UCSD-AML1 (cell line): Measurements from ENCODE around the gene EIF4B.

Source experiments
- DNase-seq: peaks from one replicate; lab custom pipeline; 2025; ENCODE audit not compliant: unreplicated experiment; lab: John Stamatoyannopoulos, UW

The EIF4B gene

DNA sequence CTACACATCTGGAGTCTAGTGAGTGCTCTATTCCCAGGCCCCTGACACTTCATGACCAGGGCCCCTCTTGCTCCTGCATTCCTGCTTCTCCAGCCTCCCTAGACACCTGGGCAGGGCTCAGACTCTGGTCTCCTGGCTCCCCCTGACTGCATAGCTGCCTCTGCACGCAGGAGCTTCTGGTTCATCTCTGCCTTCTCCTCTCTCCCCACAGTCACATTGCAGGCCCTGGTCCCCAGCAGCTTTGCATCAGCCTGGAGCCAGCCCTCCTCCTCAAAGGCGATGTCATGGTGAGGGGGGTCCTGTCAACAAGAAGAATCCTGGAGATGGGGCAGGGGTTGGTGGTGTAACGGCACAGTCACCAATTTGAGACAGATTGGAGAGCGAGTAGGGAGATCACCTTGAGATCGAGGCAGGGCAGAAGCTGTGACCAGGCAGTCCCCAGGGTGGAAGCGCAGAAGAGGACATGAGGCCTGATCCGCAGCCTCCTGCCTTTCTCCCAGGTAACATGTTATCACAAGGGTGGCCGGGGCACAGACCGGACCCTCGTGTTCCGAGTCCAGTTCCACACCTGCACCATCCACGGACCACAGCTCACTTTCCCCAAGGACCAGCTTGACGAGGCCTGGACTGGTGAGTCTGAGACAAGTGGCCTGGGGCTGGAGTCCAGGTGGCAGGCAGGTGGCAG is 51.7 kb downstream of the EIF4B start:
- no peak for DNase-seq

DNA sequence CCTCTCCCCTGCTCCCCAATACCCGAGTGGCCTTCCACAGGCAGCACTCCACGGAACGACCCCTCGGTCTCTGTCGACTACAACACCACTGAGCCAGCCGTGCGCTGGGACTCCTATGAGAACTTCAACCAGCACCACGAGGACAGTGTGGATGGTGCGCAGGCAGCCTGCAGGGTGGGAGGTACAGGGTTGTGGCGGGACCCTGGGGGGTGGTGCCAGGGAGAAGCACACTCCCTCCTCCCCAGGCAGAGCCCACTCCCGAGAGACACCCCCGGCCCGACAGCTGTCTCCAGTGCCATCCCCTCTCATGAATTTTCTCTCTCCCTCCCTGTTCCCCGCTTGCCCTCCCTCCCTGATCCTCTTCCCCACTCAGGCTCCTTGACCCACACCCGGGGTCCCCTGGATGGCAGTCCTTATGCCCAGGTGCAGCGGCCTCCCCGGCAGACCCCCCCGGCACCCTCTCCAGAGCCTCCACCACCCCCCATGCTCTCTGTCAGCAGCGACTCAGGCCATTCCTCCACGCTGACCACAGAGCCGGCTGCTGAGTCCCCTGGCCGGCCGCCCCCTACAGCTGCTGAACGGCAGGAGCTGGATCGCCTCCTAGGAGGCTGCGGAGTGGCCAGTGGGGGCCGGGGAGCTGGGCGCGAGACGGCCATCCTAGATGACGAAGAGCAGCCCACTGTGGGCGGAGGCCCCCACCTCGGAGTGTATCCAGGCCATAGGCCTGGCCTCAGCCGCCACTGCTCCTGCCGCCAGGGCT is 52.6 kb downstream of the EIF4B start:
- DNase-seq = no peak

DNA sequence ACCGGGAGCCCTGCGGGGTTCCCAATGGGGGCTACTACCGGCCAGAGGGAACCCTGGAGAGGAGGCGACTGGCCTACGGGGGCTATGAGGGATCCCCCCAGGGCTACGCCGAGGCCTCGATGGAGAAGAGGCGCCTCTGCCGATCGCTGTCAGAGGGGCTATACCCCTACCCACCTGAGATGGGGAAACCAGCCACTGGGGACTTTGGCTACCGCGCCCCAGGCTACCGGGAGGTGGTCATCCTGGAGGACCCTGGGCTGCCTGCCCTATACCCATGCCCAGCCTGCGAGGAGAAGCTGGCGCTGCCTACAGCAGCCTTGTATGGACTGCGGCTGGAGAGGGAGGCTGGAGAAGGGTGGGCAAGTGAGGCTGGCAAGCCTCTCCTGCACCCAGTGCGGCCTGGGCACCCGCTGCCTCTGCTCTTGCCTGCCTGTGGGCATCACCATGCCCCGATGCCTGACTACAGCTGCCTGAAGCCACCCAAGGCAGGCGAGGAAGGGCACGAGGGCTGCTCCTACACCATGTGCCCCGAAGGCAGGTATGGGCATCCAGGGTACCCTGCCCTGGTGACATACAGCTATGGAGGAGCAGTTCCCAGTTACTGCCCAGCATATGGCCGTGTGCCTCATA is 53.3 kb downstream of the EIF4B start:
- DNase-seq = no peak

DNA sequence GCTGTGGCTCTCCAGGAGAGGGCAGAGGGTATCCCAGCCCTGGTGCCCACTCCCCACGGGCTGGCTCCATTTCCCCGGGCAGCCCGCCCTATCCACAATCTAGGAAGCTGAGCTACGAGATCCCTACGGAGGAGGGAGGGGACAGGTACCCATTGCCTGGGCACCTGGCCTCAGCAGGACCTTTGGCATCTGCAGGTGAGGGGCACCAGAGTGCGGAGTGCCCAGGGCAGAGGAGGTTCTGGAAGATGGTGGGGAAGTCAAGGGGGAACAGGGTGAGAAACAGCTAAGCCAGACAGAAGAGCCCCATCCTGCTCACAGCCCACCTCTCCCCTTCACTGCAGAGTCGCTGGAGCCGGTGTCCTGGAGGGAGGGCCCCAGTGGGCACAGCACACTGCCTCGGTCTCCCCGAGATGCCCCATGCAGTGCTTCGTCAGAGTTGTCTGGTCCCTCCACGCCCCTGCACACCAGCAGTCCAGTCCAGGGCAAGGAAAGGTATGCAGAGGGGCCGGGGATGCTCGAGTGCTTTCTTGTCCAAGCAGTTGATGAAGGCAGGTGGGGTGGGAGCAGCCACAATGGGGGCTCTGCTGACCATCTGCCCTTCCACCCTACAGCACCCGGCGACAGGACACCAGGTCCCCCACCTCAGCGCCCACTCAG is 53.9 kb downstream of the EIF4B start:
- DNase-seq = no peak

DNA sequence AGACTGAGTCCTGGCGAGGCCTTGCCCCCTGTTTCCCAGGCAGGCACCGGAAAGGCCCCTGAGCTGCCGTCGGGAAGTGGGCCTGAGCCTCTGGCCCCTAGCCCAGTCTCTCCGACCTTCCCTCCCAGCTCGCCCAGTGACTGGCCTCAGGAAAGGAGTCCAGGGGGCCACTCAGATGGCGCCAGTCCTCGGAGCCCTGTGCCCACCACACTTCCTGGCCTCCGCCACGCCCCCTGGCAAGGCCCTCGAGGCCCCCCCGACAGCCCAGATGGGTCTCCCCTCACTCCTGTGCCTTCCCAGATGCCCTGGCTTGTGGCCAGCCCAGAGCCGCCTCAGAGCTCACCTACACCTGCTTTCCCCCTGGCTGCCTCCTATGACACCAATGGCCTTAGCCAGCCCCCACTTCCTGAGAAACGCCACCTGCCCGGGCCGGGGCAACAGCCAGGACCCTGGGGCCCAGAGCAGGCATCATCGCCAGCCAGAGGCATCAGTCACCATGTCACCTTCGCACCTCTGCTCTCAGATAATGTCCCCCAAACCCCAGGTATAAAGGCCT is 54.5 kb downstream of the EIF4B start:
- no peak for DNase-seq

DNA sequence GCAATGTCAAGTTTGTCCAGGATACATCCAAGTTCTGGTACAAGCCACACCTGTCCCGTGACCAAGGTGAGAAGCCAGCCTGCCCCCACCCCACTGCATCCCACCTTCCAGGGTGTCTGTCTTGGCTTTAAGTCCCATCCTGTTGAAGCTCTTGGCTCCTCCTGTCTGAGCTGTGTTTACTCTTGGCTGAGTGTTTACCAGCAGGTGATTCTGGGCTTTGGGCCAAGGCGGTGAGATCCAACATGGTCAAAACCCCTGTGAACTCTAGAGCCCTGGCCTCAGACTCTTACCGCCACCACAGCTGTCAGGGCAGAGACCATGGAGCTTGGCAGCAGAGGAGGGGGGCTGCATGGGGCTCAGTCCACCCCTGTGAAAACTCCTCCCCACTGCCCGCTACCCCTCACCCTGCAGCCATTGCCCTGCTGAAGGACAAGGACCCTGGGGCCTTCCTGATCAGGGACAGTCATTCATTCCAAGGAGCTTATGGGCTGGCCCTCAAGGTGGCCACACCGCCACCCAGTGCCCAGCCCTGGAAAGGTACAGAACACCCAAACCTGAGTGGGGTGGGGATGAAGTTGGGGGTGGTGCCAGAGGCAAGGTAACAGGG is 55.3 kb downstream of the EIF4B start:
- DNase-seq = no peak

DNA sequence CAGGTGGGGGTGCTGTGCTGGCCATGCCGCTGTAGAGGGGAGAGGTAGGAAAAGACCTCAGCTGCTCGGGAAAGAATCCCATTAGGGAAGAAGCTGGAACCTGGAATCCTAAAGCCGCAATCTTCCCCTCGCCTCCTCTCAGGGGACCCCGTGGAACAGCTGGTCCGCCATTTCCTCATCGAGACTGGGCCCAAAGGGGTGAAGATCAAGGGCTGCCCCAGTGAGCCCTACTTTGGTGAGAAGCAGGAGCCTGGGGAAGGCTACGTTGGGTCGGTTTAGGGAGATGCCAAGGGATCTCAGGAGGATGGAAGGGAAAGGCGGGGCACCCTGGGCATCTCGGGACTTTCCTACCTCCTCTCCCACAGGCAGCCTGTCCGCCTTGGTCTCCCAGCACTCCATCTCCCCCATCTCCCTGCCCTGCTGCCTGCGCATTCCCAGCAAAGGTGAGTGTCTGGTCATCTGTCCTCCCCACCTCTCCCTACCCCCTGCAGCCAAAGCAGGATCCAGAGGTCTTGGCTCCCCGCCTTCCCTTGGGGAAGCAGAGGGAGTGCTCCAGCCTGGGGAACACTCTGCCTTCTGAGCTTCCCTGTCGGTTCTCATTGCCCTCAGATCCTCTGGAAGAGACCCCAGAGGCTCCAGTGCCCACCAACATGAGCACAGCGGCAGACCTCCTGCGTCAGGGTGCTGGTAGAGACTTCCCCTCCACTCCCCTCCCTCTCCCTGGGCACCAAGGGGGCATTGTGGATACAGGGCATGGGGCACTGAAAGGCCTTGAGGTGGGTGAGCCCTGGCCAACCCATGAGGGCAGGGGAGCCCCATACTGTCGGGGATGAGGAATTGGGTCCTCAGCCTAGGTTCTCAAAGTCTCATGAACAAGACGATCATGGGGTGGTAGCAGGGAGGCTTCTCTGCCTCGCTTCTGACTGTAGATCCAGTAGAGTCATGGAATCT is 56.0 kb downstream of the EIF4B start:
- no peak for DNase-seq

DNA sequence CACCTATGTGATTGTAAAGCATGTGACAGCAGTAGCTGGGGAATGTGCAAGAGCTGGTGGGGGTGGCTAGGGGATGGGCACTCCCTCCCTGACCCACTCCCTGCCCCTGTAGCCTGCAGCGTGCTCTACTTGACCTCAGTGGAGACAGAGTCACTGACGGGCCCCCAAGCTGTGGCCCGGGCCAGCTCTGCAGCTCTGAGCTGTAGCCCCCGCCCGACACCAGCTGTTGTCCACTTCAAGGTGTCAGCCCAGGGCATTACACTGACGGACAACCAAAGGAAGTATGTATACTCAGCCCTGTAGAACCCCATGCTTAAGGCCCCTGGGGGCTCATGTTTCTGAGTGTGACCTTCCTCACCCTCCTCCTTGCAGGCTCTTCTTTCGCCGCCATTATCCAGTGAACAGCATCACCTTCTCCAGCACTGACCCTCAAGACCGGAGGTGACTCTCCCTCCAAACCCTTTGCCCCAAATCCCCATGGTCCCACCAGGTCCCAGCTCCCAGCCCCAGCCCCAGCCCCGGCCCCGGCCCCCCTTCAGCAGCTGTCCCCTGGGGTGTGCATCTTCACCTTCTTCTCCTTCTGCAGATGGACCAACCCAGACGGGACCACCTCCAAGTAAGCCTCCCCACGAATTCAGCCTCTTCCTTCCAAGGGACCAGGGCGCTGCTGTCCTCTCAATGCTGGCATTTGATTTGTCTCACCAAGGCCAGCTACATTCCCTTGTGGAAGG is 56.9 kb downstream of the EIF4B start:
- DNase-seq = no peak

DNA sequence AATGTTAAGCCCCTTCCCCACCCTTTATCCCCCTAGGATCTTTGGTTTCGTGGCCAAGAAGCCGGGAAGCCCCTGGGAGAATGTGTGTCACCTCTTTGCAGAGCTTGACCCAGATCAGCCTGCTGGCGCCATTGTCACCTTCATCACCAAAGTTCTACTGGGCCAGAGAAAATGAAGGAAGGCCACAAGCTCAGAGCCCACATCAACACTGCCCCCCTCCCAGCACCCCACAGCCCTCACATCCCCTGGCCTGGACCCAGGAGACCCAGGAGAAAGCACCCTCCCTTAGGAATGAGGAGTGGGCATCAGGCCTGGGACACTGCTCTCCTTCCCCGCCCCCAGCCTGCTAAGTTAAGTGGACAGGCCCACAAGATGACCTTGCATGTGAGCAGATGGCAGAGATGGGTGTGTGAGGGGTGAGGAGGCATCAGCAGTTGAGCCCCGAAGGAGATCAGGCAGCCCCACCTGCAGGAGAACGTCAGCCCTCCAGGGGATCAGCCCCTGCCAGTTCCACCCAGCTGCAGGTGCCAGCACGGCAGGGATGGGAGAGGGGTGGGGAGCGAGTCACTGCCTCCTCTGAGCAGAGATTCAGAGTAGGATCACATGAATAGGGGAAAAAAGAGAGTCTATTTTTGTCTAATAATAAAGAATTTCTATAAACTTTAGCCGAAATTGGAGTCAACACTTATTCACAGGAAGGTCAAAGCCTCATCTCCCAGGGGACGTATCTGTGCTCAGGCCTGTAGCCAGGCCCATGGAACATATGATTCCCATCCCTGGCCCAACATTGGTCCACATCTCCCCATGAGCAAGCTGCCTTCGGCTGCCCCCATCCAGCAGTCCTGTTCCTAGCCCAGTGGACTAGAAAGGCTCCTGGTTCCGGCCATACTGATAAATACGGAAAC is 57.7 kb downstream of the EIF4B start:
- no peak for DNase-seq

DNA sequence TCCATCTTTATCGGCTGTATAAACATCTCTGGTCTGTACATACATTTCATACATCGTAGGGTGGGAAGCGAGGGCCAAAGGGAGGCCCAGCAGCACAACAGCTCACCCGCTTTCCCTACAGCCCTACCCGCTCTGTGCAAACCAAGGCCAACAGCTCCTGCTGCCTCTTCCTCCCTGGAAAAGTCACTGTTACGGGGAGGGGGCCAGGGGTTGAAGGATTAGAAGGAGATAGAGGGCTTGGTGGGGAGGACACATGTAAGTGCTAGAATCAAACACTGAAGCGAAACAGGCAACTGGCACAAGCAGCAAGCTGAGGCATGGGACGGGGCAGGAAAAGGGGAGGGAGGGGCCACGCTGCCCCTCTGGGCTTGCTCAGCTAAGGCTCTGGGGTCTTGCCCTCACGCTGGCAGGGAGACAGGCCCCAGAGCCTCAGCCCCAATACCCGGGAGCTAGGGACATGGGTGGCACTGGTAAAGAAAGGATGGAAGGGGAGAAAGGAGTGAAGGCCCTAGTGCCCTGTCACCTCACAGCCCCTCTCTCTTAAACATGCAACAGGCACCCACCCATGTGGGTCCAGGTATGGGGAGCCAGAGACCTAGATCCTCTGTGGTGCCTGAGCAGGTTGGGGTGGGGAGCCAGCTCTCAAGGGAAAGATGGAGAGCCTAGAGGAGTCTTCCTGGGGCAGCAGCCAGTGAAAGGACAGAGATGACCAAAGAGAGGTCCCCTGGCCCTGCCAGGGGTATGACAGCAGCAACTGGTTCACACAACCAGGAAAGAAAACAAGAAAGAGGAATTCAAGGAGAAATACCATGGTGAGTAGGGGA is 58.6 kb downstream of the EIF4B start:
- DNase-seq = no peak

DNA sequence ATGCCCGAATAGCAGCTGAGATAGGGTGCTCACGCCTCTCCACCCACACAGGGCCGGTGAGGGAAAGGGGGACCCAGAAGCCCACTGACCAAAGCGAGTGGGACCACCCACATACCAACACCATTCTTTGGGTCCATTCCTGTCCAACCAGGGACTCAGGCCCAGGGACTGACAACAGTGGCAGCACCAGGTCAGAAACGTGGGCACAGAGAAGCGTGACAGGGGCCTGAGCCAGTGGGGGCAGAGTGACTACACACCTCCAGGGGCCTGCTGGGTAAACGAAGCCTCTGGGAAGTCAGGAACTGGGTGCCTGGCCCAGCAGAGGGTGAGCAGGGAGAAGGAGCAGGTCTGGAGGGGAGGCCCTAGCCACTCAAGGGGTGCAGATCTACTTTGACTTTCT is 59.2 kb downstream of the EIF4B start:
- no peak for DNase-seq

DNA sequence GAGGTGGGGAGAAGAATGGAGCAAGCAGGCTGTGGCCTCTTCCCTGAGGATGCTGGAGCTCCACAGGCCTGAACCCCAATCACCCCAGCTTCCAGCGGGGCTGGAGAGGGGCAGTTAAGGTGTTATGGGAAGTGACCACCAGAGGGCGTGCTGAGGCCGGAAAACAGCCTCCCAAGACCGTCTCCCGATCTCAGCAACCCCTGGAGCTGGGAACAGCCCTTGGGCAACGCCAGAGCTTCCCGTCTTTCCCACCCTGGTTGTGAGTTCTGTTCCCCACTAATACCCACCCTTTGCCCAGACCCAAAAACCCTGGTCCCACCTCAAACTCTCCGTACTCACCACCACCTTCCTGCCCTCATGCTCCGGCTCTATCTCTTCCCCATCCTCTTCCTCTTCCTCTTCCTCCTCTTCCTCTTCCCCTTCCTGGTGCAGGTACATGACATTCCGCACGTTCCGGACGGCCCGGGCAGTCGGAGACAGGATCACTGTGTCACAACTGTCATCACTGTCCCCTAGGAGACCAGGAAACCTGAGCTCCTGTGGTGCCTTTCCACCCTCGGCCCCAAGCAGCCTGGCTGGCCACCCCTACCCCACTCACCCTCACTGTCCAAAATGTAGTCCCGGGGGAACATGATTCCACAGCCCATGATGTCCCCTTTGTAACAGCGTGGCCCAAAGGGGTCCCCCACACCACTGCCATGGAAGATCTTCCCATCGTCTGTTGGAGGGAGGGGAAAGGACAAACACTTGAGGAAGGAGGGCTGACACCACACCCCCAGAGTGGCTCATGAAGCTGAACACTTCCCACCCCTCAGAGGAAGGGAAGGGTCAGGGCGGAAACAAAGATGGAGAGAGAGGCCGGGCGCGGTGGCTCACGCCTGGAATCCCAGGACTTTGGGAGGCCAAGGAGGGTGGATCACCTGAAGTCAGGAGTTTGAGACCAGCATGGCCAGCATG is 60.0 kb downstream of the EIF4B start:
- peak; percentile 64 for DNase-seq

DNA sequence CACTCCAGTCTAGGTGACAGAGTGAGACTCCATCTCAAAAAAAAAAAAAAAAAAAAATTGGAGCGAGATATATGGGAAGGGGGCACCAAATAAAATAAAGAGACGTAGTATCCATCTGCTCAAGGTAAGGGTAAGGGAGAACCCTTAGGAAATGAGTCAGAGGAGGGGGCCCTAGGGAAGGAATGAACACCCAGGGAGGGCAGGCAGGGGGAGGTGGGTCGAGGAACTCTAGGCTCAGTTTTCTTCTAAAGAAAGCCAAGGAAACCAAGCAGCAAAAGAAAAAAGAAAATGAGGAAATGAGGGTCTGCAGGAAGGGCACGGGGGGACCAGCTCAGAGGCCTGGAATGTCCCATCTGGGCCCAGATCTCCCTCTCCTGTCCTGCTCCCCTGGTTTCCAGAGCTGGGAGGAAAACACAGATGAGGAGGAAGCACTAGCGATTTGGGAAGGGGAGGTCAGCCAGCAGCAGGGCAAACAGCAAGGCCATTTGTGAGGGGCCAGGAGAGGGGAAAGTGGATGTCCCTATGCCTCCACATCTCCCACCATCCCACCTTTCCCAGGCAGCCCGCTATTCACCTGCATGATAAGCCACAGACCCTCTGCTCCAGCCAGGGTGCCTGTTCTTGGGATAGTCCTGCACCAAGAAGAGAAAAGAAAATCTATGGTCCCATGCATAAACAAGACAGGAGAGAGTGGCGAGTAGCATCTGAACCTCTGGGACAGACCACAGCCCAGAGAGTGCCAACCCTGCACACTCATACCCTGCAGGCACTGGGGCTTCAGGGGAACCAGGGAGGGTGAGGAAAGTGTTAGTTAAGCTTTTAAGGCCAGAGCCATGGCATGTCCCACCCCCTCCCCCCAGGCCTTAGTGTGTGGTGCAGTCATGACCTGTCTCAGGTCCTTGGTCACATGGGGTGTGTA is 61.1 kb downstream of the EIF4B start:
- no peak for DNase-seq

DNA sequence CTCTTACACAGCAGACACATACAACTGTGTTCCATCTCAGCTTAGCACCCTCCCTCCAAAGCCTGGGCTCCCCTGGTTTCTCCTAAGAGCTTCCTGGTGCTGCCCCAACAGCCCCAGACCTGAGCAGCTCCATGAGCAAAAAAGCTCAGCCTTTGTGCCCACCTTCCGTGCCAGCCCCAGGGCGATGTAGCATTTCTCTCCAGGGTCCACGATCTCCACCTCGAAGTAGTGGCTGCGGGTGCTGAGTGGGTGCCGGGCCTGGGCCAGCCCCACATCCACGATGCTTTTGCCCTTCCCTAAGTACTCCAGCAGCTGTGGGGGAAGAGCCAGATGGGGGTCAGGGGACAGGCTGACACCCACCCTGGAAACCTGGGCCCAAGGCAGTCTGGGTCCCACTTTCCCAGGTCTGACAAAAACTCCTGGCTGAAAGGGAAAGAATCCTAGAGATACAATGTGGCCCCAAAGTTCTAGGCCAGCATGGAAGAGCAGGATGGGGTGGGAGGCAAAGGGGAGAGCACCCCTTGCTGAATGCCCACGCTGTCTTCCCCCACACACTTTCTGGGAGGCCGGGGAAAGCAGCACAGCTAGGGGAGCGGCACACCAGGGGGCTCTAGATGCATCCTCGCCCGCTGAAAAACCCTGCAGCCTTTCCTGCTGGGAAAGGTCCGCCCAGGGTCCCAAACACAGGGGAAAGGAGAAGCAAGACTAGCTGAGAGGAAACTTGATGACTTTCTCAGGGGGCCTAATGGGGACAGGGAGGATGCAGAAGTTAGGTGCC is 61.9 kb downstream of the EIF4B start:
- DNase-seq = no peak
